SK-N-SH treated with all-trans-retinoic acid at 6 μM for 48 hours (cell line): ENCODE data around the gene EP400.

Experiments
- ATAC-seq: fragments of 200-7000 bp; cut with Tn5 transposase; 3 replicates; pipeline ENCODE4 v1.9.1; 2020; ENCODE audit warnings: mild to moderate bottlenecking, moderate library complexity
- ARNTL ChIP-seq: fragments of 450-650 bp; formaldehyde crosslinking; IDR thresholded peaks from 2 replicates; pipeline ENCODE4 v1.5.0; 2020; ENCODE audit warnings: low read depth, mild to moderate bottlenecking, moderate library complexity, borderline replicate concordance
- BACH2 ChIP-seq: fragments of 250-450 bp; sonication (Bioruptor Pico); IDR thresholded peaks from 2 replicates; pipeline ENCODE4 v1.9.0; 2021; ENCODE audit warnings: mild to moderate bottlenecking, borderline replicate concordance
- CSDC2 ChIP-seq: fragments of 250-450 bp; sonication (Bioruptor Pico); IDR thresholded peaks from 2 replicates; pipeline ENCODE4 v1.5.0; 2020; ENCODE audit warnings: mild to moderate bottlenecking, moderate library complexity
- ESRRG ChIP-seq: fragments of 250-450 bp; sonication (Bioruptor Pico); IDR thresholded peaks from 2 replicates; pipeline ENCODE4 v1.6.1; 2021; ENCODE audit warnings: mild to moderate bottlenecking
- GLIS3 ChIP-seq: fragments of 250-450 bp; sonication (Bioruptor Pico); IDR thresholded peaks from 2 replicates; pipeline ENCODE4 v1.5.0; 2020; ENCODE audit warnings: mild to moderate bottlenecking, moderate library complexity
- ISL1 ChIP-seq: fragments of 250-450 bp; sonication (Bioruptor Pico); IDR thresholded peaks from 2 replicates; pipeline ENCODE4 v2.1.2; 2022; ENCODE audit warnings: mild to moderate bottlenecking, moderate library complexity
- OSR1 ChIP-seq: fragments of 250-450 bp; sonication (Bioruptor Pico); IDR thresholded peaks from 2 replicates; pipeline ENCODE4 v1.8.0; 2022; ENCODE audit warnings: moderate library complexity, mild to moderate bottlenecking, inconsistent platforms
- RARB ChIP-seq: fragments of 250-450 bp; sonication (Bioruptor Pico); IDR thresholded peaks from 2 replicates; pipeline ENCODE4 v1.8.0; 2021; ENCODE audit warnings: mild to moderate bottlenecking, moderate library complexity
- SNAI2 ChIP-seq: fragments of 250-450 bp; sonication (Bioruptor Pico); IDR thresholded peaks from 2 replicates; pipeline ENCODE4 v1.5.0; 2020; ENCODE audit warnings: mild to moderate bottlenecking, moderate library complexity
- TCF4 ChIP-seq: fragments of 250-450 bp; sonication (Bioruptor Pico); IDR thresholded peaks from 2 replicates; pipeline ENCODE4 v1.8.0; 2021; ENCODE audit warnings: mild to moderate bottlenecking, moderate library complexity, borderline replicate concordance
- TOX ChIP-seq: fragments of 250-450 bp; sonication (Bioruptor Pico); IDR thresholded peaks from 2 replicates; pipeline ENCODE4 v1.8.0; 2021; ENCODE audit warnings: mild to moderate bottlenecking, moderate library complexity, borderline replicate concordance
- ZC3H10 ChIP-seq: fragments of 250-450 bp; sonication (Bioruptor Pico); IDR thresholded peaks from 2 replicates; pipeline ENCODE4 v1.5.1; 2021; ENCODE audit warnings: mild to moderate bottlenecking, moderate library complexity
- ZFP3 ChIP-seq: fragments of 250-450 bp; sonication (Bioruptor Pico); IDR thresholded peaks from 2 replicates; pipeline ENCODE4 v1.5.0; 2020; ENCODE audit warnings: mild to moderate bottlenecking, moderate library complexity
- ZFP30 ChIP-seq: fragments of 450-650 bp; formaldehyde crosslinking; IDR thresholded peaks from 2 replicates; pipeline ENCODE4 v1.5.0; 2022; ENCODE audit warnings: mild to moderate bottlenecking, moderate library complexity
- ZNF565 ChIP-seq: fragments of 450-650 bp; formaldehyde crosslinking; conservative IDR thresholded peaks from 2 replicates; pipeline ENCODE4 v1.5.0; 2020; ENCODE audit warnings: low read depth, mild to moderate bottlenecking, moderate library complexity
- ZNF70 ChIP-seq: fragments of 450-650 bp; formaldehyde crosslinking; IDR thresholded peaks from 2 replicates; pipeline ENCODE4 v1.5.0; 2020; ENCODE audit warnings: mild to moderate bottlenecking, moderate library complexity
- ZNF8 ChIP-seq: fragments of 450-650 bp; formaldehyde crosslinking; IDR thresholded peaks from 2 replicates; pipeline ENCODE4 v1.5.0; 2020; ENCODE audit warnings: mild to moderate bottlenecking, moderate library complexity
- TF ChIP-seq, protein P1 (sequence below): fragments of 250-450 bp; sonication (Bioruptor Pico); IDR thresholded peaks from 2 replicates; pipeline ENCODE4 v1.5.1; 2021; ENCODE audit warnings: mild to moderate bottlenecking, moderate library complexity
- TF ChIP-seq, protein P2 (sequence below): fragments of 250-450 bp; sonication (Bioruptor Pico); IDR thresholded peaks from 2 replicates; pipeline ENCODE4 v1.5.1; 2020; ENCODE audit warnings: low read depth, mild to moderate bottlenecking, moderate library complexity
- TF ChIP-seq, protein P3 (sequence below): fragments of 250-450 bp; sonication (Bioruptor Pico); IDR thresholded peaks from 2 replicates; pipeline ENCODE4 v1.5.0; 2020; ENCODE audit warnings: mild to moderate bottlenecking, moderate library complexity

The EP400 gene

DNA sequence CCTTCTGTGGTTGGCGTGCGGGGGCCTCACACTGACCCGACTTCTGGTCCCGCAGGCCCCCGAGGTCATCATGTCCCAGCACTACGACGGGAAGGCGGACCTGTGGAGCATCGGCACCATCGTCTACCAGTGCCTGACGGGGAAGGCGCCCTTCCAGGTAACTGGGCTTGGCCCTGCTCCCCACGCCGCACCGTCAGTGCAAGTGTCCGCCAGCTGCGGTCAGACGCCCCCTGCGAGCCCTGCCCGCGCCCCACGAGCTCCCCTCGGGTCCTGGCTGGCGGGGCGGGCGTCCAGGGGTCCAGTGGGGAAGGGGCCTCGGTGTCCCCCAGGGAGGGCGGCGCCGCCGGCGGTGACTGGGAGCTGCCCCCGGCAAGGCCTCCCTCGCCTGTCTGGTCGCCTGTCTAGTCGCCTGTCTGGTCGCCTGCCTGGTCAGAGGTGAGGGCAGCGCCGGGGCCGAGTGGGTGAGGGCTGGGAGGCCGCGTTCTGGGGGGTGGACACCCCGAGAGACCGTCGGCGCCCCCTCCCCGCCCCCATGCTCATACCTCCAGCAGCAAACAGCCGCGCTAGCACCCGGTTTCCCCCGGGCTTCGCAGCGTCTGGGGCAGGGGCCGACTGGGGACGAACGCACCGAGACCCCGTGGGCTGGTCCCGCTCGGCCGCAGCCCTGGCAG is 40.5 kb upstream of the EP400 start:
- TF ChIP-seq, protein P1, sequence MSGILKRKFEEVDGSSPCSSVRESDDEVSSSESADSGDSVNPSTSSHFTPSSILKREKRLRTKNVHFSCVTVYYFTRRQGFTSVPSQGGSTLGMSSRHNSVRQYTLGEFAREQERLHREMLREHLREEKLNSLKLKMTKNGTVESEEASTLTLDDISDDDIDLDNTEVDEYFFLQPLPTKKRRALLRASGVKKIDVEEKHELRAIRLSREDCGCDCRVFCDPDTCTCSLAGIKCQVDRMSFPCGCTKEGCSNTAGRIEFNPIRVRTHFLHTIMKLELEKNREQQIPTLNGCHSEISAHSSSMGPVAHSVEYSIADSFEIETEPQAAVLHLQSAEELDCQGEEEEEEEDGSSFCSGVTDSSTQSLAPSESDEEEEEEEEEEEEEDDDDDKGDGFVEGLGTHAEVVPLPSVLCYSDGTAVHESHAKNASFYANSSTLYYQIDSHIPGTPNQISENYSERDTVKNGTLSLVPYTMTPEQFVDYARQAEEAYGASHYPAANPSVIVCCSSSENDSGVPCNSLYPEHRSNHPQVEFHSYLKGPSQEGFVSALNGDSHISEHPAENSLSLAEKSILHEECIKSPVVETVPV (CRISPR knock-in tag), result no peak
- TF ChIP-seq TCF4 (CRISPR knock-in tag), result no peak
- no peak for TF ChIP-seq ZC3H10 (CRISPR knock-in tag)
- no peak for TF ChIP-seq ZNF8 (CRISPR knock-in tag)
- no peak for TF ChIP-seq ESRRG (CRISPR knock-in tag)
- no peak for TF ChIP-seq TOX (CRISPR knock-in tag)
- no peak for TF ChIP-seq ZNF70 (CRISPR knock-in tag)
- TF ChIP-seq, all 23 proteins: peak for 0
- no peak for ATAC-seq

DNA sequence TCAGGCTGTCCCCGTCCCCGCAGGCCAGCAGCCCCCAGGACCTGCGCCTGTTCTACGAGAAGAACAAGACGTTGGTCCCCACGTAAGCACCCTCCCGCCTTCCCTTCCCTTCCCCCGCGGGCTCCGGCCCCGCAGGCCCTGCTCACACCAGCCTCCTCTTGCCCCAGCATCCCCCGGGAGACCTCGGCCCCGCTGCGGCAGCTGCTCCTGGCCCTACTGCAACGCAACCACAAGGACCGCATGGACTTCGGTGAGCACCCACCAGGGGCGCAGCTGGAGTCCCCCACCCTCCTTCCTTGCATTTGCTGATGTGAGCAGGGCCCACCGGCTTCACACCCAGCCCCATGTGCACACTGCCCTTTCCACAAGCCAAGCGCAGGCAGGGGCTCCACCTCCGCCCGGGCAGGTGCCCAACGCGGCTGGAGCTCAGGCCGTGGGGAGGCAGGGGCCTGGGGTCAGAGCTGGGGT is 40.0 kb upstream of the EP400 start:
- ATAC-seq, result no peak
- TF ChIP-seq, protein P2, sequence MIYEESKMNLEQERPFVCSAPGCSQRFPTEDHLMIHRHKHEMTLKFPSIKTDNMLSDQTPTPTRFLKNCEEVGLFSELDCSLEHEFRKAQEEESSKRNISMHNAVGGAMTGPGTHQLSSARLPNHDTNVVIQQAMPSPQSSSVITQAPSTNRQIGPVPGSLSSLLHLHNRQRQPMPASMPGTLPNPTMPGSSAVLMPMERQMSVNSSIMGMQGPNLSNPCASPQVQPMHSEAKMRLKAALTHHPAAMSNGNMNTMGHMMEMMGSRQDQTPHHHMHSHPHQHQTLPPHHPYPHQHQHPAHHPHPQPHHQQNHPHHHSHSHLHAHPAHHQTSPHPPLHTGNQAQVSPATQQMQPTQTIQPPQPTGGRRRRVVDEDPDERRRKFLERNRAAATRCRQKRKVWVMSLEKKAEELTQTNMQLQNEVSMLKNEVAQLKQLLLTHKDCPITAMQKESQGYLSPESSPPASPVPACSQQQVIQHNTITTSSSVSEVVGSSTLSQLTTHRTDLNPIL (CRISPR knock-in tag), result no peak
- TF ChIP-seq ZNF8 (CRISPR knock-in tag), result no peak
- no peak for TF ChIP-seq TCF4 (CRISPR knock-in tag)

DNA sequence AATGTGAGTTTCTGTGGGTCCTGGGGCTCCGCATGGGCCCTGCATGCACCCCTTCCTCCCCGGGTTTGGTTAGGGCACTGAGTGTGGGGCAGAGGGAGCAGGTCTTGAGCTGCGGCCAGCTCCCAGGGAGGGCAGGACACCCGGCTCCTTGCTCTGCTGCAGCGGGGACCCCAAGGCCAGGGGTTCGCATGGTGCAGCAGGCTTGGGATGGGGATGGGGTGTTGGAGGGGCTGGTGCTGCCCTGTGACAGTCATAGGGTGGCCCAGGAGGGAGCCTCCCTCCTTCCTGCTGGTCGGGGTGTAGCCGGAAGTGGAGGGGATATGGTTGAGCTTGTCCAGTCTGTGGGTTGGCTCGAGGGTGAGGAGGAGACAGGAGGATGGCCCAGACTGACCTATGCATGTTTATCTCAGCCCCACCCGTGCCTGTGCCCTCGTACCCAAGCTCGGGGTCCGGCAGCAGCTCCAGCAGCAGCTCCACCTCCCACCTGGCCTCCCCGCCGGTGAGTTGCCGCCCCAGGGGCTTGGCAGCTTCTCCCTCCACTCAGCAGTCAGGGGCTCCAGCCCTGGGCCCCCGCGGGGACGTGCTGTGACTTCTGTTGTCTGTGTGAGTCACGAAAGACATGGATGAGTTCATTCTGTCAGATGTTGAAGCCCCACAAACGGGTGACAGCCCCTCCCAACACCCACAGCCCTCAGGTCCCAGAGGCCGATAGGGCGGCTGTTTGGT is 39.3 kb upstream of the EP400 start:
- TF ChIP-seq RARB (CRISPR knock-in tag) (no peak), SNAI2 (no peak), ZFP30 (CRISPR knock-in tag) (no peak), ZNF70 (CRISPR knock-in tag) (no peak), ESRRG (CRISPR knock-in tag) (no peak), ZNF8 (CRISPR knock-in tag) (no peak), ZFP3 (CRISPR knock-in tag) (no peak), BACH2 (no peak), GLIS3 (CRISPR knock-in tag) (no peak)
- TF ChIP-seq, protein P1 (CRISPR knock-in tag), result no peak
- TF ChIP-seq, protein P2 (CRISPR knock-in tag), result no peak
- TF ChIP-seq, all 23 proteins: peak for 0
- no peak for ATAC-seq

DNA sequence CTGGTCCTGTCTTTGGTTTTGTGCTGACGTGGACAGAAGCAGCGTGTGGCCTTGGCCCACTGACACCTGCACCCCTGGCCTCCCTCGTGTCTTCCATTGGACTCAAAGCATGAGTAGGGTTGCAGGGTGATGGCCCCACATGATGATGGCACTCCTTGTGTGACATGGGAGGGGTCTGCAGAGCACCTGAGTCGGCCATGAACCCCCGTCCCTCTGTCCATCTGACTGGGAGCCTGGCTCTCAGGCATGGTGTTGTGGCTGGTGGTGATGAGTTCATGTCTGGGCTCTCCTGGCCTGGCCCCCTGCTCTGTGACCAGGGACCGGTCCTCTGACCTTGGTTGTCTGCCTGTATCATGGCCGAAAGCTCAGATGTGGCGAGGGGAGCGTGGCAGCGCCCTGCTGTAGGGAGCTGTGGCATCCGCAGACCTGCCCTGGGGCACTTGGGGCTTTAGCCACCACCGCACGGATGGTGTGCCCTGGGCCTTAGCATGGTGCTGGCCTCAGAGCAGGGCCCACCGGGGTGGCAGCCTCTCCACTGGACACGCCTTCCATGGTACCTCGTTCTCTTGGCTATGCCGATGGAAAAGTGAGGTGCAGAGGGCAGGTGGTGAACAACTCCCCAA is 38.6 kb upstream of the EP400 start:
- TF ChIP-seq ARNTL (CRISPR knock-in tag), result no peak
- TF ChIP-seq ZFP30 (CRISPR knock-in tag), result no peak
- no peak for TF ChIP-seq RARB (CRISPR knock-in tag)
- TF ChIP-seq ZFP3 (CRISPR knock-in tag), result no peak
- no peak for TF ChIP-seq ZC3H10 (CRISPR knock-in tag)
- TF ChIP-seq, protein P3, sequence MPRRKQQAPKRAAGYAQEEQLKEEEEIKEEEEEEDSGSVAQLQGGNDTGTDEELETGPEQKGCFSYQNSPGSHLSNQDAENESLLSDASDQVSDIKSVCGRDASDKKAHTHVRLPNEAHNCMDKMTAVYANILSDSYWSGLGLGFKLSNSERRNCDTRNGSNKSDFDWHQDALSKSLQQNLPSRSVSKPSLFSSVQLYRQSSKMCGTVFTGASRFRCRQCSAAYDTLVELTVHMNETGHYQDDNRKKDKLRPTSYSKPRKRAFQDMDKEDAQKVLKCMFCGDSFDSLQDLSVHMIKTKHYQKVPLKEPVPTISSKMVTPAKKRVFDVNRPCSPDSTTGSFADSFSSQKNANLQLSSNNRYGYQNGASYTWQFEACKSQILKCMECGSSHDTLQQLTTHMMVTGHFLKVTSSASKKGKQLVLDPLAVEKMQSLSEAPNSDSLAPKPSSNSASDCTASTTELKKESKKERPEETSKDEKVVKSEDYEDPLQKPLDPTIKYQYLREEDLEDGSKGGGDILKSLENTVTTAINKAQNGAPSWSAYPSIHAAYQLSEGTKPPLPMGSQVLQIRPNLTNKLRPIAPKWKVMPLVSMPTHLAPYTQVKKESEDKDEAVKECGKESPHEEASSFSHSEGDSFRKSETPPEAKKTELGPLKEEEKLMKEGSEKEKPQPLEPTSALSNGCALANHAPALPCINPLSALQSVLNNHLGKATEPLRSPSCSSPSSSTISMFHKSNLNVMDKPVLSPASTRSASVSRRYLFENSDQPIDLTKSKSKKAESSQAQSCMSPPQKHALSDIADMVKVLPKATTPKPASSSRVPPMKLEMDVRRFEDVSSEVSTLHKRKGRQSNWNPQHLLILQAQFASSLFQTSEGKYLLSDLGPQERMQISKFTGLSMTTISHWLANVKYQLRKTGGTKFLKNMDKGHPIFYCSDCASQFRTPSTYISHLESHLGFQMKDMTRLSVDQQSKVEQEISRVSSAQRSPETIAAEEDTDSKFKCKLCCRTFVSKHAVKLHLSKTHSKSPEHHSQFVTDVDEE (CRISPR knock-in tag), result no peak
- no peak for TF ChIP-seq TOX (CRISPR knock-in tag)
- TF ChIP-seq GLIS3 (CRISPR knock-in tag), result no peak
- no peak for TF ChIP-seq ZNF70 (CRISPR knock-in tag)
- no peak for TF ChIP-seq ZNF565
- no peak for TF ChIP-seq ISL1 (CRISPR knock-in tag)
- no peak for TF ChIP-seq BACH2
- no peak for TF ChIP-seq OSR1 (CRISPR knock-in tag)
- TF ChIP-seq ZNF8 (CRISPR knock-in tag), result no peak
- TF ChIP-seq CSDC2 (CRISPR knock-in tag), result no peak
- TF ChIP-seq SNAI2, result no peak
- TF ChIP-seq, protein P2 (CRISPR knock-in tag), result no peak
- TF ChIP-seq, protein P1 (CRISPR knock-in tag), result no peak
- TF ChIP-seq, all 23 proteins: peak for 0
- ATAC-seq, result no peak
